T-helper 2 cell (primary cell): ENCODE results near the gene LTF.
A peak's percentile ranks its signal among the peaks of the same experiment; 100 is the strongest.

Experiments
- DNase-seq, 5 experiments: peaks; one replicate each; pipeline versions ENCODE4 v3.0.0 to v3.0.0-alpha.2; 2012 to 2022

Gene LTF

DNA sequence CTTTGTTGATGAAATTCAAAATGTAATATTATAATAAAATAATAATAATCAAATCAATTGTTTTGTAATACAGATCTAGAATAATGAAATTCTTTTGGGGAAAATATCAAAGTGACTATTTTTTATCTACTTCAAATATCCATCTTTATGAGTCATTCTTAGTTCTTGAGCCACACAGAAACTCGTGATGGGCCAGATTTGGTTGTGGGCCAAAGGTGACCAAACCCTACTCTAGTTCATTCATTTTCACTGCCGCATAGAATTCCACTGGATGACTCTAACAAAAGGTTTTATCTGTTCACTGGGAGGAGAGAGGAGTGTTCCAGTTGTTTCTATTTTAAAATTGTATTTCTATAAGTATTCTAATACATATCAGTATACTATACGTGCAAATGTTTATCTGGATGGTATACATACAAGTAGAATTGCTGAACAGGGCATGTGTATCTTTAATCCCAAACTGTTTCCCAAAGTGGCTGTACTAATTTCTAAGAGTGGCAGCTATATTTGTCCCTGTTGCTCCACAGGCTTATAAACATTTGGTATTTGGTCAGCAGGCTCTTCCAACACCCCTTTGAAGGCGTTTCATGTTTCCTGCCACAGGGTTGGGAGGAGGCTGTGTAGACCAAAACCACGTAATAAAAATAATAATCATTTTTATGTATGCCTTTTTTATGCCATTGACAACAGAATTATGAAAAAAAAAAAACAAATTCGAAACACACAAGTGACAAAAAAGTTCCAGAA lies 25.8 kb upstream of the LTF start:
- no peak for DNase-seq

- peak in 1 of 5 experiments; percentile 7 for DNase-seq
These were observed 25.2 kb upstream of the LTF start for GRCh38 chr3:46489875-46490274.

GRCh38 chr3:46489381-46489780 lies 24.7 kb upstream of the LTF start:
- no peak for DNase-seq

- peak; percentile 74 to 91 (median 83) for DNase-seq
These were observed 24.1 kb upstream of the LTF start for GRCh38 chr3:46488735-46489361.

- DNase-seq: no peak
These were observed 21.1 kb upstream of the LTF start for GRCh38 chr3:46485779-46486175.

DNA sequence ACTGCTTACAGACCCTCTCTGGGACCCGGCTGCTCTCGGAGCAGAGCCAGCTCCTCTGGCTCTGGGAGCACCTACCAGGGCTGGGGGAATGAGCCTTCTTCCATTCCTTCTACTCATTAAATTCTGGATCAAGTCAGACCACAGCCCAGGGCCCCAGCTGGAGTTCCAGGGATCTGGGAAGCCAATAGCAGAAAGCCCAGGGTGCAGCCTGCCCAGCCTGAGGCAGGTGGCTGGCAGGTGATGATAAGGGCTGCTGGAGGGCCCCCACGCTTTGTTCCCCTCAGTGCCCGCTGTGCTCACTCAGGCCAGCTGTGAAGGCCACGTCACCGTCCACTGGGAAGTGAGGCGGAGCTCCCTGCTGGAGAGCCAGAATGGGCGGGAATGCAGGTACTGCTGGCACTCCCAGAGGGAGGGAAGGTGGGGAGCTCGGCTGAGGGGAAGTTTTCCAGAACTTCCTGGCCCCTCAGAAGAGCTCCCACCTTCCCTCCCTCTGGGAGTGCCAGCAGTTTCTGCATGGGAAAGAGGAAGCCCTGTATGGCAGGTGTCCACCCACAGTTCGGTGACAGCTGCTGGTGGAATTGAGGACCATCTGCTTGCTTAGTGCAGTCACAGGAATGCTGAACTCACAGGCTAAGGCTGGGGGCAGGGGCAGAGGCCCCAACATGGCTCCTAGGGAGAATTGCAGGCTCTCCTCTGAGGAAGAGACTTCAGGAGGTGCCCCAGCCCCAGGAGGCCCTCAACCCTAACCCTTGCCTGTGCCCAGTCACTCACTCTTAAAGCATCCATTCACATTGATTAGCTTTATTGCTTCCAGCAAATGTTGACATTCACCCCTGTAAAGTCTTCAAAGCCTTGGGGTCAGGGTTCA lies 20.4 kb upstream of the LTF start:
- no peak for DNase-seq

GRCh38 chr3:46484388-46484787 lies 19.7 kb upstream of the LTF start:
- DNase-seq: no peak

GRCh38 chr3:46483825-46484224 lies 19.1 kb upstream of the LTF start:
- DNase-seq: no peak

GRCh38 chr3:46482632-46483350 lies 18.1 kb upstream of the LTF start:
- no peak for DNase-seq

GRCh38 chr3:46481636-46482035 lies 16.9 kb upstream of the LTF start:
- DNase-seq: no peak

DNA sequence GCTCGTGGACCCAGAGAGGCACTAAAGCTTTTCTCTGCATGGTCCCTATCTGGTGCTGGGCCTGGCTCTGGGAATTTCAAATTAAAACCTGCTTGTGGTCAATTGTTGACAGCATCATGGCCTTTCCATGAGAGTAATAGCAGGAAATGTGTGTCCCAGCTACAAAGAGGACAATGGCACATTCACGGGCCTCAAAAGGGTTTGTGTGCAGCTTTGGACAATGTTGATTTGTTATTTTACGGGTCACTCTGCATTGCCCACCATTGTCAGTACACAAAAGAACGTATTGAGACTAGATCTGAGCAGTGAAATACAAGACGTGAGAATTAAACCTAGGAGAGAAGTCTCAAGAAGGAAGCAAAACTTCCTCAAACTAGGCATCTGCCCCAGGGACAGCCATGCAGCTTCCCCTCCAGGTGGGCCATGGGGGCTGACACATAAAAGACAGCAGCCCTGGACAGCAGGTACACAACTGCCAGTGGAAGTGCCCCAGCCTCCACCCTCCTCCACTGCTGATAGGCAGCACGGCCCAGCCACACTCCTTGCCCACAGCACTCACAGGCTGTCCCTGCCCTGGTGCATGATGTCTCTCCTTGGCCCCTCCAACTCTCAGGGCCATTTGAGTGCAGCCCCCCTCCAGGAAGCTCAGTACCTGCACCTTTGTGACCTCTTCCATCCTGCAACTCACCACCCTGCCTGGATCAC lies 15.9 kb upstream of the LTF start:
- no peak for DNase-seq

DNA sequence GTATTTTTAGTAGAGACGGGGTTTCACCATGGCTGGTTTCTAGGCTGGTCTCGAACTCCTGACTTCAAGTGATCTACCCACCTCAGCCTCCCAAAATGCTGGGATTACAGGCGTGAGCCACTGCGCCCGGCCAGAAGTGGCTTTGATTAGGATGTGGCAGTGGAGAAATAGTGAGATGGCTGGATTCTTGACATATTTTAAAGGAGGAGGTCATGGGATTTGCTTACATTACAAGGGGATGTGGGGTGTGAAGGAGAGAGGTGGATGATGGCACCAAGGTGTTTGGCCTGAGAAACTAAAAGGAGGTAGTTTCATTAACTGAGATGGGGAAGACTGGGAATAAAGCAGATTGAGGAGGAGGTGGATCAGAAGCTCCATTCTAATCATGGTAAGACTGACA lies 15.0 kb upstream of the LTF start:
- no peak for DNase-seq

GRCh38 chr3:46479021-46479420 lies 14.3 kb upstream of the LTF start:
- DNase-seq: no peak

GRCh38 chr3:46478341-46478740 lies 13.6 kb upstream of the LTF start:
- no peak for DNase-seq

- DNase-seq: no peak
These were observed 13.1 kb upstream of the LTF start for GRCh38 chr3:46477756-46478155.

GRCh38 chr3:46477145-46477544 lies 12.4 kb upstream of the LTF start:
- no peak for DNase-seq

DNA sequence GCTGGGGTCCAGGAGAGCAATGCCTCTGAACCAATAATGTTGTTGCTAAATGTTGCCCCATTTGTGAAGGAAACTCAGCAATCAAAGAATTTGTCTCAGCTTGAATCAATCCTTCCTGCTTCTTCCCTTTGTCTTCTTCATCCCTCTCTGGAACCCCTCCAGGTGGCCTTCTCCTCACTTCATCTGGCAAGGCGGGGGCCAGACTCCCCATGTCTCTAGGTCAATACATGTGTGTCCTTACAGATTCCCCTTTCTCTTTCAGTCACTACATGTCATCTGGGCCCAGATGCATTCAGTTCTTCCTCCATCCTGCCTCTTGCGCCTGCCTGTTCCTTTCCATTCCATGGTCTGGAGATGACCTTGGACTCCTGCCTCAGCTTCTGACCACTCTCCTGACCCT lies 8.0 kb upstream of the LTF start:
- no peak for DNase-seq

GRCh38 chr3:46471371-46471914 lies 6.7 kb upstream of the LTF start:
- no peak for DNase-seq

GRCh38 chr3:46470831-46471230 lies 6.1 kb upstream of the LTF start:
- DNase-seq: no peak

DNA sequence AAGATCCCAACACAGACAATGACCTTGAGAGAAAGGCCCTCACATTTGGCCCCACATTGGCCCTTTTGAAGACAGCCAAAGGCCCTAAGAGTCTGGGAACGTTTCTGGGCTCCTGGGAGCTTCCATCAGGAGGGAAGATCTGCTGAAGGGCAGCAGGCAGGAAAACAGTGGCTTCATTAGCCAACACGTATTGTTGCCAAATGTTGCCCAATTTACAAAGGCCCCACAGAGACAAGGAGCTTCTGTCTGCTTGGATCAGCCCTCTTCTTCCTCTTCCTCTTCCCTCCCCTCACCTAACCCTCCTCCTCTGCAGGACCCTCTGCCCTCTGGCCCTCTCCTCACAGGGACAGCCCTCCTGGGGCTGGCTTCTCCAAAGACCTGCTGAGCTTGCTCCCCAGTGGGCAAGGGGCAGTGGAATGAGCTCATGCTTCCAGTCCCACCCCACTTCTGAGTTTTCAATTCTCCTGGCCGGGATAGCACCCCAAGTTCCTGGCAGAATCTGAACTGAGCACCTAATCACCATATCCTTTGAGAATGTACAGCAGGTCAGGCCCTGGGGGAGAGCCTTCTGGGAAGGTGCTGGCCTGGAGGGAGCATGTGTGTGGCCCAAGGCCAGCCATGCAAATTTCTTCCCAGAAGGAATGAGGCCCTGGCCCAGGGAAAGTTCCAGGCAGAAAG lies 5.1 kb upstream of the LTF start:
- no peak for DNase-seq
